Panc1 (cell line): Measurements from ENCODE around the gene EME1.

Experiments
- POLR2AphosphoS5 ChIP-seq: IDR thresholded peaks from 2 replicates; pipeline ENCODE4 v1.6.1; 2012; ENCODE audit warnings: mild to moderate bottlenecking, low read depth, low read length, moderate library complexity
- SIN3A ChIP-seq: IDR thresholded peaks from 2 replicates; pipeline ENCODE4 v1.6.1; 2012; ENCODE audit warnings: low read depth, mild to moderate bottlenecking, low read length, moderate library complexity, borderline replicate concordance; ENCODE audit not compliant: insufficient read depth
- TF ChIP-seq, protein P1 (sequence below): fragments of 450-650 bp; IDR thresholded peaks from 2 replicates; pipeline ENCODE4 v1.5.1; 2017; ENCODE audit warnings: mild to moderate bottlenecking

DNA sequence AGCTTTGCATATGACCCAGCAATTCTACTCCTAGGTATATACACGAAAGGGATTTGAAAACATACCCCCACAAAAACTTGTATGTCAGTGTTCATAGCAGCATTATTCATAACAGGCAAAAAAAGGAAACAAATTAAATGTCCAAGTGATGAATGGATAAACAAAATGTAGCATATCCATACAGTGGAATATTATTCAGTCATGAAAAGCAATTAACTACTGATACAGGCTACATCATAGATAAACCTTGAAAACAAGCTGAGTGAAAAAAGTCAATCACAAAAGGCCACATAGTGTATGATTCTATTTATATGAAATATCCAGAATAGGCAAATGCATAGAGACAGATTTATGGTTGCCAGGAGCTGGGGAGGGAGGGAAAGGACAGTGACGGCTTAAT, 676 bp downstream of the EME1 start:
- TF ChIP-seq, protein P1, sequence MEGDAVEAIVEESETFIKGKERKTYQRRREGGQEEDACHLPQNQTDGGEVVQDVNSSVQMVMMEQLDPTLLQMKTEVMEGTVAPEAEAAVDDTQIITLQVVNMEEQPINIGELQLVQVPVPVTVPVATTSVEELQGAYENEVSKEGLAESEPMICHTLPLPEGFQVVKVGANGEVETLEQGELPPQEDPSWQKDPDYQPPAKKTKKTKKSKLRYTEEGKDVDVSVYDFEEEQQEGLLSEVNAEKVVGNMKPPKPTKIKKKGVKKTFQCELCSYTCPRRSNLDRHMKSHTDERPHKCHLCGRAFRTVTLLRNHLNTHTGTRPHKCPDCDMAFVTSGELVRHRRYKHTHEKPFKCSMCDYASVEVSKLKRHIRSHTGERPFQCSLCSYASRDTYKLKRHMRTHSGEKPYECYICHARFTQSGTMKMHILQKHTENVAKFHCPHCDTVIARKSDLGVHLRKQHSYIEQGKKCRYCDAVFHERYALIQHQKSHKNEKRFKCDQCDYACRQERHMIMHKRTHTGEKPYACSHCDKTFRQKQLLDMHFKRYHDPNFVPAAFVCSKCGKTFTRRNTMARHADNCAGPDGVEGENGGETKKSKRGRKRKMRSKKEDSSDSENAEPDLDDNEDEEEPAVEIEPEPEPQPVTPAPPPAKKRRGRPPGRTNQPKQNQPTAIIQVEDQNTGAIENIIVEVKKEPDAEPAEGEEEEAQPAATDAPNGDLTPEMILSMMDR, result no peak
- TF ChIP-seq SIN3A (no peak), POLR2AphosphoS5 (no peak)
